GM12865 (cell line): ENCODE measurements around the gene KCNK13.

ENCODE experiments used
- DNase-seq: peaks from one replicate; pipeline ENCODE4 v3.0.0; 2010; ENCODE audit warnings: low read depth
- H3K4me3 ChIP-seq: 2 replicates; pipeline ENCODE4 v1.5.1; 2011; ENCODE audit warnings: mild to moderate bottlenecking, low read depth, low read length, control low read depth
- TF ChIP-seq, protein P1 (sequence below): IDR thresholded peaks from 2 replicates; pipeline ENCODE4 v1.5.1; 2011; ENCODE audit warnings: low read length, control low read depth, low read depth, inconsistent platforms; ENCODE audit not compliant: insufficient read depth; ENCODE audit errors: missing control alignments

Gene KCNK13

DNA sequence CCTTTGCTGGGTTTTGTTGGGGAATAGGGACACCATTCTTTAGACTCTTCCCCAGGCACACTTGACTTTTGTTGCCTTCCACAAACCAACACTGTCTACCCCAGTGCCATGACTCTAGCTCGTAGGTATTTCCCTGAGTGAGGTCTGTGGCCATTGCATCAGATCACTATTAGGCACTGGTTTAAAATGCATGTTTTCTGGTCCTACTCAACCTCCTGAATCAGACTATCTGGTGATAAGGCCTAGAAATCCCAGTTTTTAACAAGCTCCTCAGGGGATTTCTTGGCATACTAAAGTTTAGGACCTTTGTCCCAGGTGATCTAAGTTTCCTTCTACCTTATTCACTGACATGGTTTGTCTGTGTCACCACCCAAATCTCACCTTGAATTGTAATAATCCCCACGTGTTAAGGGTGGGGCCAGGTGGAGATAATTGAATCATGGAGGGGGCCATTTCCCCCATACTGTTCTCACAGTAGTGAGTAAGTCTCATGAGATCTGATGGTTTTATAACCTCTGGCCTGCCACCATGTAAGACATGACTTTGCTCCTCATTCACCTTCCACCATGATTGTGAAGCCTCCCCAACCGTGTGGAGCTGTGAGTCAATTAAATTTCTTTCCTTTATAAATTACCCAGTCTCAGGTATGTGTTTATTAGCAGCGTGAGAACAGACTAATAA is 106.8 kb downstream of the KCNK13 start:
- DNase-seq = no peak
- no peak overlapping the region for H3K4me3 ChIP-seq
- TF ChIP-seq, protein P1, sequence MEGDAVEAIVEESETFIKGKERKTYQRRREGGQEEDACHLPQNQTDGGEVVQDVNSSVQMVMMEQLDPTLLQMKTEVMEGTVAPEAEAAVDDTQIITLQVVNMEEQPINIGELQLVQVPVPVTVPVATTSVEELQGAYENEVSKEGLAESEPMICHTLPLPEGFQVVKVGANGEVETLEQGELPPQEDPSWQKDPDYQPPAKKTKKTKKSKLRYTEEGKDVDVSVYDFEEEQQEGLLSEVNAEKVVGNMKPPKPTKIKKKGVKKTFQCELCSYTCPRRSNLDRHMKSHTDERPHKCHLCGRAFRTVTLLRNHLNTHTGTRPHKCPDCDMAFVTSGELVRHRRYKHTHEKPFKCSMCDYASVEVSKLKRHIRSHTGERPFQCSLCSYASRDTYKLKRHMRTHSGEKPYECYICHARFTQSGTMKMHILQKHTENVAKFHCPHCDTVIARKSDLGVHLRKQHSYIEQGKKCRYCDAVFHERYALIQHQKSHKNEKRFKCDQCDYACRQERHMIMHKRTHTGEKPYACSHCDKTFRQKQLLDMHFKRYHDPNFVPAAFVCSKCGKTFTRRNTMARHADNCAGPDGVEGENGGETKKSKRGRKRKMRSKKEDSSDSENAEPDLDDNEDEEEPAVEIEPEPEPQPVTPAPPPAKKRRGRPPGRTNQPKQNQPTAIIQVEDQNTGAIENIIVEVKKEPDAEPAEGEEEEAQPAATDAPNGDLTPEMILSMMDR = no peak

GRCh38 chr14:90175631-90176030 is 113.8 kb downstream of the KCNK13 start:
- H3K4me3 ChIP-seq = no peak overlapping the region
- TF ChIP-seq, protein P1 = no peak
- DNase-seq = no peak

GRCh38 chr14:90177539-90178189 is 115.9 kb downstream of the KCNK13 start:
- no peak overlapping the region for H3K4me3 ChIP-seq
- DNase-seq = no peak
- TF ChIP-seq, protein P1 = no peak

DNA sequence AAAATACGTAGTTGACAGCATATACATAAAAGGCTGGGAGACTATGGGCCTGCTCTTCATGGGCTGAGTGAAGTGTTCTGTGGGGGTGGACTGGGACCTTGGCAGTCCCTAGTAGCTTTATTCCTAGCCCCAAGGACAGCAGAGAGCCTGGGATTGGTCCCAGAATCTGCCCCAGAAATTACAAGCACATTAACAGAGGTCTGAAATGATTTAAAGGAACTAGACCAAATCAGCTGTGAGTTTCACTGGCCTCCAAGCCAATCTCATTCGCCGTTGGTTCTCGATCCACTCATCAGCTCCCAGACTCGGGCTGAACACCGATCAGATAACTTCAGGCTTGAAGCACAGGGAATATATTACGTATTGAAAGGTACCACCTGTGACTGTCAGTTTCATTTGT is 117.6 kb downstream of the KCNK13 start:
- TF ChIP-seq, protein P1 = no peak
- no peak overlapping the region for H3K4me3 ChIP-seq
- no peak for DNase-seq

DNA sequence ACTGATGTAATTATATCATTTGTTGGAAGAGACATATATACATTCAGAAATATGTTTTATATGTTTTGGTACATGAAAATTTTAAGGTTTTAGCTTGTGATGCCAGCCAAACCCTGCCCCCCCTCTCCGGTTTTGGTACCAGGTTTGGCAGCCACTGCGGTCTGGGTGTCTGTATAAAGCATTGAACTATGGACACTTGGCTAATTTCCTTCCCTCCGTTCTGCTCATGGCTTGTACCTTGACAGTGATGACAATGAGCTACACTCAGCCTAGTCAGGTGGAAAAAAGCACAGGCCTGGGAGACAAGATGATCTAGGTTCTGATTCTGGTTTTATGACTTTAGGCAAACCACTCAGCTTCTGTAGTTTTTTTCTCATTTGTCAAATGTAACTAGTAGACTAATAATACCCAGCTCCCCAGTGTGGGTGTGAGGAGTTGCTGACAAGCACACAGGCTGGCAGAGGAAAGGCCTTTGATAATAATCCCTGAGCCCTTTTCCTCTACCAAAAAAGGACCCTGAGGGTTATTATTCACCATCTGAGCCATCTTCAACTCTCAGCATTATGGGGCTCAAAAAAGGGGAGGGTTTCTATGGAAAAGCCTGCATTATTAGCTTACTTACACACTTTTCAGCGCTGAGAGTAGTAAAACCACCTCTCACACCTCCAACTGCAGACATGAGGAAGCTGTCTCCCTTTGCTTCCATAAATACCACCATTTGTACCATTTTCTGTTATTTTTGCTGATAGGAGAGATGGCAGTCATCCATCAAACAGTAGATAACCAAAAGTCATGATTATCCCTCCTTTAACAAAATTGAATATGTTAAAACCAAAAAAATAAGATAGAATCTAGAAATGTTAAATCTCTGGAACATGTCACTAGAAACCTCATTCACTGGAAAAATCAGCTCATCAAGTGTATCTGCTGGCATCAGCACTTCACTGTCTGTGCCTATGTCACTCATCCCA is 118.3 kb downstream of the KCNK13 start:
- no peak overlapping the region for H3K4me3 ChIP-seq
- DNase-seq = no peak
- TF ChIP-seq, protein P1 = no peak

GRCh38 chr14:90184094-90184493 is 122.3 kb downstream of the KCNK13 start:
- TF ChIP-seq, protein P1 = no peak
- no peak overlapping the region for H3K4me3 ChIP-seq
- DNase-seq = no peak
